HG03280 (cell line): ENCODE measurements around the gene HMX2.

Experiments
- ATAC-seq: cut with Tn5 transposase; IDR thresholded peaks from one replicate; pipeline ENCODE4 v1.9.1; 2021; ENCODE audit warnings: mild to moderate bottlenecking, moderate library complexity; ENCODE audit not compliant: unreplicated experiment

The HMX2 gene

GRCh38 chr10:123147635-123148413 is at the start of gene HMX2:
Gene HMX2 (plus strand): TSS chr10:123148136. CDS start chr10:123148379, 243 bp downstream.
- no peak for ATAC-seq

- no peak for ATAC-seq
Observed at GRCh38 chr10:123100030-123100762, 47.7 kb upstream of the HMX2 start.

GRCh38 chr10:123101872-123102271 is 46.1 kb upstream of the HMX2 start:
- no peak for ATAC-seq

GRCh38 chr10:123102673-123103072 is 45.3 kb upstream of the HMX2 start:
- ATAC-seq: no peak

- no peak for ATAC-seq
Observed at GRCh38 chr10:123103944-123104343, 44.0 kb upstream of the HMX2 start.

GRCh38 chr10:123109466-123109865 is 38.5 kb upstream of the HMX2 start:
- ATAC-seq: no peak

GRCh38 chr10:123117644-123118417 is 30.1 kb upstream of the HMX2 start:
- ATAC-seq: no peak

GRCh38 chr10:123119081-123119480 is 28.9 kb upstream of the HMX2 start:
- no peak for ATAC-seq

GRCh38 chr10:123126246-123126645 is 21.7 kb upstream of the HMX2 start:
- ATAC-seq: no peak

- ATAC-seq: no peak
Observed at GRCh38 chr10:123129618-123130271, 18.2 kb upstream of the HMX2 start.

- peak; percentile 71 for ATAC-seq
Observed at GRCh38 chr10:123132576-123133477, 15.1 kb upstream of the HMX2 start.

- no peak for ATAC-seq
Observed at GRCh38 chr10:123133541-123134342, 14.2 kb upstream of the HMX2 start.

GRCh38 chr10:123134343-123134914 is 13.5 kb upstream of the HMX2 start:
- ATAC-seq: no peak

- ATAC-seq: no peak
Observed at GRCh38 chr10:123134915-123135414, 13.0 kb upstream of the HMX2 start.

GRCh38 chr10:123135415-123136141 is 12.4 kb upstream of the HMX2 start, which contains the start of gene HMX3:
Gene HMX3 (plus strand): TSS chr10:123135970. CDS start chr10:123136051, 81 bp downstream.
- ATAC-seq: no peak

GRCh38 chr10:123136221-123136805 is 11.6 kb upstream of the HMX2 start:
- no peak for ATAC-seq
